Dermis blood vessel endothelial cell (primary cell): ENCODE measurements around the gene TXNDC9. TPM values are rescaled to one million over a fixed set of nuclear protein-coding genes. Genes with fewer than 3 reads are reported as not detected.
A peak's percentile ranks its signal among the peaks of the same experiment; 100 is the strongest.
"Not testable (repeated sequence)": the region's sequence is repeated elsewhere in the genome, so short reads cannot be mapped to it uniquely, and the experiment has no call there.

ENCODE experiments used
- DNase-seq: peaks from one replicate; pipeline ENCODE4 v3.0.0; 2010
- total RNA-seq: library from RNA; depleted of rRNA; stranded (reverse); fragments of >200 nt; gene quantifications from 2 replicates; pipeline ENCODE4 v1.2.3, GENCODE V29; 2014

TXNDC9 gene
- total RNA-seq, result 109 and 120 TPM in 2 replicates

DNA sequence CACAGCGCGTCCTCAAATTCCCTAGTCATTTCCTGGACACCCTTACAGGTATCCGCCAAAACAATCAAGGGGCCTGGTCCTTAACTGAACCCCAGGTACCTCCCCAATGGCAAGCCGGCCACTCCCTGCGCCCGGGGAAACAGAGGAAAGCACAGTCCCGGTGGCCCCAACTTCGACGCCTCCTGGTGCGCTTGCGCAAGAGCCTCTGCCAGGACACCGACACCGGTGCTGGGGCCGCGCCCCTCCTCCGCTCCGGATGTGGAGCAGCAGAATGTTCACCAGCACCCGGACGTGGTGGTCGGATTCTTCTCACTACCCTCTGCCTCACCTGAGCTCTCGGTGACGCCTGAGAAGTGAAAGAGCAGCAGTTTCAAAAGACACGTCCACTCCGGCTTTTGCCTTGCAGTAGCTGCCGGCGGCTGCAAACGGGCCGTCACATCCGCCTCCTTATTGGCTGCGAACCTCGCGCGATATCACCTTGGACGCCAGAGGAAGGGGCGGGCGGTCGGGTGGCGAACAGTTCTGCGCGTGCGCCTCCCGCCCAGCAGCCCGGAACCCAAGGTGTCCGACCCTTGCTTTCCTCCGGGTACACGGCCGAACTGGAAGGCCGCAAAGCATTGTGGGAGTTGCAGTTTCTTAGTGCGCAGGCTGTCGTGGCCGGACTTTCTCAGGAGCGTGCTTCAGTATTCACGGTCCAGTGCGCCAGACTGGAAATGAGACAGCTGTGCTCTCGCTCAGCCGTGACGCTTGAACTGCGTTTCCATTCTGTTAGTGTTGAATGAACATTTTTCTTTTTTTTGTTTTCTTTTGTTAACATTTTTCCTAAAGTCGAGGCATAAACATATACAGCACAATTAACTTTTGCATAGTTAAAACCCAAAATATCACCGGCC is at the start of gene TXNDC9:
TSS of gene TXNDC9 (minus strand) at position 423 of the 893 bp plus-strand sequence. CDS start 3,123 bp downstream, outside the sequence.
- peak; percentile 100 for DNase-seq

- no peak for DNase-seq
These were observed 46.0 kb upstream of the TXNDC9 start for GRCh38 chr2:99382143-99382542.

- no peak for DNase-seq
These were observed 44.4 kb upstream of the TXNDC9 start for GRCh38 chr2:99380376-99381010.

DNA sequence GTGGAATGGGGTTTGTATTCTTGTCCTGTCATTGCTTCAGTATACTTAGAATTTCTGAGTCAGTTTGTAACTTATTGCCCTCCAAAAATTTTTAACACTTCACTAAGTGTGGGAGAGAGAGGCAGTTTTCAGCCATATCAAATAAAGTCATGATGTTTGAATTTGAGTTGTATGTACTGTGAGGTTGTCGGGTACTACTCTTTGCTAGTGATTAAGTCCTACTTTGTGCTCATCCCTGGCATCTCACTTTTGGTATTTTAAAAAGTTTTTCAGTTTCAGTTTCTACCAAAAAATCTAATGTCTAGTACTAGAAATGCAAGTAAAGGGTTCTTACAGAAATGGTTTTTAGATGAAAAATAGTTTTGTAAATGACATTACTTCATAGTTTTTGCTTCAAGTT is 41.7 kb upstream of the TXNDC9 start:
- DNase-seq, result no peak

GRCh38 chr2:99376254-99376864 is 40.2 kb upstream of the TXNDC9 start:
- no peak for DNase-seq

DNA sequence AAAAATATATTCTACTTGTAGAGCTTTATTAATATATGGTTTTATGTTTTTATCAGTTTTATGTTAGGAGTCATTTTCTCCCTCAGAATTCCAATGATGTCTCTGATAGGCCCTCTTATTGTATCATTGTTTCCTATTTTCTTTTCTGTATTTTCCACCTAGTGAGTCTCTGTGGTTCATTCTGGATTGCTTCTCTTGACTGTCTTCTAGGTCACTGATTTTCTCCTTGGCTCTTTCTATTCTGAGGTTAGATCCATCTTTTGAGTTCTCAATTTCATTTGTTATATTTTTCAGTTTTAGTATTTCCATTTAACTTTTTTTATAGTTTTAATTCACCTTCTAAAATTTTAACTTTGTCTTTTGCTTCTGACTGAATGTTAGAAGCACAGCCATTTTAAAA is 38.6 kb upstream of the TXNDC9 start:
- no peak for DNase-seq

DNA sequence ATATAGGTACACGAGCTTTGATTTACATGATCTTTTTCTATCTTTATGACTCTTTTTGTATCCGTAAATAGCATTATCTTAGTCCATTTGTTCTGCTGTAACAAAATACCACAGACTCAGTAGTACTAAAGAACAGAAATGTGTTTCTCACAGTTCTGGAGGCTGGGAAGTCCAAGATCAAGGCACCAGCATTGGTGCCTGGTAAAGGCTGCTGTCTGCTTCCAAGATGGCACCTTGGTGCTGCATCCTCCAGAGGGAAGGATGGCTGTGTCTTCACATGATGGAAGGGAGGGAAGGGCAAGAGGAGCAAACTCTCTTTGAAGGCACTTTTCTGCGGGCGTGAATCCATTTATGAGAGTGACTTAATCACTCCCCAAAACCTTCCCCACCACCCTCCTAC is 37.0 kb upstream of the TXNDC9 start:
- DNase-seq, result no peak

- DNase-seq, result not testable (repeated sequence)
These were observed 32.7 kb upstream of the TXNDC9 start for GRCh38 chr2:99368854-99369253.

DNA sequence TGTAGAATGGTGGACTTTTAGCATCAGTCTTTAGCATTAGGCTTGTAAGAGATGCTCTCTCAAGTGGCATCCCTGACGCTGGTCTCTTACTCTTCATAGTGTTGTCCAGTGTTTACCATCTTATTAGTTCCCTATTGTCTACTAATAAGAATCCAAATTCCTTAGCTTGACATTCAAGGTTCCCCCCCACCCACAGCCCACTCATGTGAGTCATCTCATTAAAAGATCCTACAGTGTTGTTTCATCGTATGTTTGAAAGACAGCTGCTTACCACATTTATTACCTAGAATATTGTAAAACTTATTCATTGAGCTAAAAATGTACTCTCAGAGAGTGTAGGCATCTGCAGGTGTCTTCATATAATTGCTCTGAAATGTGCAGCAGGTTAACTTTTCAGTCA is 29.5 kb upstream of the TXNDC9 start:
- DNase-seq, result no peak

GRCh38 chr2:99356853-99357252 is 20.7 kb upstream of the TXNDC9 start:
- no peak for DNase-seq

DNA sequence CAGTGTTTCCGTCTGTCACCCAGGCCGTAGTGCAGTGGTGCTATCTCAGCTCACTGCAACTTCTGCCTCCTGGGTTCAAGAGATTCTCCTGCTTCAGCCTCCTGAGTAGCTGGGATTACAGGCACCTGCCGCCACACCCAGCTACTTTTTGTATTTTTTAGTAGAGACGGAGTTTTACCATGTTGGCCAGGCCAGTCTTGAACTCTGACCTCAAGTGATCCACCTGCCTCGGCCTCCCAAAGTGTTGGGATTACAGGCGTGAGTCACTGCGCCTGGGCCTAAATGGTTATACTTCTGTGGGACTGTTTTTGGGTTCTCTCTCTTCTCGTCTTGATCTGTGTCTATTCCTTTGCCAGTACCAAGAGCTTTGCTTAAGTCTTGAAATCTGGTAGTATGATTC is 18.7 kb upstream of the TXNDC9 start:
- not testable (repeated sequence) for DNase-seq

DNA sequence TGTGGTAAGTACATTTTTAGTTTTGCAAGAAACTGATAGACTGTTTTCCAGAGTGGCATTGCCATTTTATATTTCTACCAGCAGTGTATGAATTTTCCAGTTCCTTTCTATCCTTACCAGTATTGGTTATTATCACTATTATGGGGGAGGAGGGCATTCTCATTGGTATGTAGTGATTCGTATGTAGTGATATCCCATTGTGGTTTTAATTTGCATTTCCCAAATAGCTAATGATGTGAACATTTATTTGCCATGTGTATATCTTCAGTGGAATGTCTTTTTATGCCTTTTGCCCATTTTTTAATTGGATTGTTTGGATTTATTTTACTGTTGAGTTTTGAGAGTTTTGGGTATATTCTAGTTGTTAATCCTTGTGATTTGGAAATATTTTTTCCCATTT is 17.9 kb upstream of the TXNDC9 start:
- no peak for DNase-seq

DNA sequence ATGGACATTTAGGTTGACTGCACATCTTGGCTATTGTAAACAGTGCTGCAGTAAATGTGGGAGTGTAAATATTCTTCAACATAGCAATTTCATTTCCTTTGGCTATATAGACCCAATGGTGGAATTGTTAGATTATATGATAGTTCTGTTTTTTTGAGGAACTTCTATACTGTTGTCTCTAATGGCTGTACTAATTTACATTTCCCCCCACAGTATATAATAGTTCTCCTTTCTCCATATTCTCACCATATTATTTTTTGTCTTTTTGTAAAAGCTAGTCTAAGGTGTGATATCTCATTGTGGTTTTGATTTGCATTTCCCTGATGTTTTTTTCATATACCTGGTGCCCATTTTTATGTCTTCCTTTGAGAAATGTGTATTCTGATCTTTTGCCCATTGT is 14.1 kb upstream of the TXNDC9 start:
- DNase-seq, result no peak

GRCh38 chr2:99348173-99348572 is 12.0 kb upstream of the TXNDC9 start:
- no peak for DNase-seq

DNA sequence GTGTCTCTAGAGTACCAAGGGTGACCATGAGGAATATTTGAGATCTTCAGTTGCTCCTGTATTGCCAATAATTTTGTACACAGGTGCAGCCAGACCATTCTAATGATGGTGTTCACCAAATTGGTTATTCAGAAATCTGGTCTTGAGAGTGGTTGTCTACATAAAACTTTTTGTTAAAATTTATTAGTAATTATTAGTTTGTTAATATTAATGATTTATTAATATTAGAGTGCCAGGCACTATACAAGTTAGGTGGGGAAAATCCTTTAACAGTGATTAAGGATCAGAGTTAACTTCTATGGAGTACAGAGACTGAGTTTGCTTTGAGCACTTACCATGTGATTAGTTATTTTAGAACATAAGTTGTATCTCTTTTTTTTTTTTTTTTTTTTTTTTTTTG is 10.1 kb upstream of the TXNDC9 start:
- DNase-seq, result no peak

DNA sequence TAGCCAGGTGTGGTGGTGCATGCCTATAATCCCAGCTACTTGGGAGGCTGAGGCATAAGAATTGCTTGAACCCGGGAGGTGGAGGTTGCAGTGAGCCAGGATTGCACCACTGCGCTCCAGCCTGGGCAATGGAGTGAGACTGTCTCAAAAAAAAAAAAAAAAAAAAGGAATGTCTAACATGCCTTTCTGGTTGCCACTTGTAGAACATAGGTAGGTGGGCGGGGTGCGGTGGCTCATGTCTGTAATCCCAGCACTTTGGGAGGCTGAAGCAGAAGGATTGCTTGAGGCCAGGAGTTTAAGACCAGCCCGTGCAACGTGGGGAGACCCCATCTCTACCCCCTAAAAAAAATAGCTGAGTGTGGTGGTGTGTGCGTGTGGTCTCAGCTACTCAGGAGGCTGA is 9.3 kb upstream of the TXNDC9 start:
- DNase-seq, result not testable (repeated sequence)

- DNase-seq, result no peak
These were observed 6.4 kb upstream of the TXNDC9 start for GRCh38 chr2:99342536-99342935.

DNA sequence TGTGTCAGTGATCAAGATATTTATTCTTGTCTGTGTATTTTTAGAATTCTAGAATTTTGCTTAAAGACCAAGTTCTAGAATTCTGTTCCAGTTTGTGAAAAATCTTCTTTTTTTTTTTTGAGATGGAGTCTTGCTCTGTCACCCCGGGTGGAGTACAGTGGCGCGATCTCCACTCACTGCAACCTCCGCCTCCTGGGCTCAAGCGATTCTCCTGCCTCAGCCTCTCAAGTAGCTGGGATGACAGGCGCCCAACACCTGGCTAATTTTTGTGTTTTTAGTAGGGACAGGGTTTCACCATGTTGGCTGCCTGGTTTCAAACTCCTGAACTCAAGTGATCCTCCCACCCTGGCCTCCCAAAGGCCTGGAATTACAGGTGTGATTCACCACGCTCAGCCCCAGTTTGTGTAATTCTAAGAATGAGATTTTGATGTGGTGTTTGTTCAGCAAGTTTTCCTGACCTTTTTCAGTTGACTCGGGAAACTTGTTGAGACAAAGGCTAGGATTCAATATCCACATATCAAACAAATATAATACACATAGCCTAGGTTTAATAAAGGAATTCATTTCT is 4.6 kb upstream of the TXNDC9 start:
- DNase-seq, result no peak

DNA sequence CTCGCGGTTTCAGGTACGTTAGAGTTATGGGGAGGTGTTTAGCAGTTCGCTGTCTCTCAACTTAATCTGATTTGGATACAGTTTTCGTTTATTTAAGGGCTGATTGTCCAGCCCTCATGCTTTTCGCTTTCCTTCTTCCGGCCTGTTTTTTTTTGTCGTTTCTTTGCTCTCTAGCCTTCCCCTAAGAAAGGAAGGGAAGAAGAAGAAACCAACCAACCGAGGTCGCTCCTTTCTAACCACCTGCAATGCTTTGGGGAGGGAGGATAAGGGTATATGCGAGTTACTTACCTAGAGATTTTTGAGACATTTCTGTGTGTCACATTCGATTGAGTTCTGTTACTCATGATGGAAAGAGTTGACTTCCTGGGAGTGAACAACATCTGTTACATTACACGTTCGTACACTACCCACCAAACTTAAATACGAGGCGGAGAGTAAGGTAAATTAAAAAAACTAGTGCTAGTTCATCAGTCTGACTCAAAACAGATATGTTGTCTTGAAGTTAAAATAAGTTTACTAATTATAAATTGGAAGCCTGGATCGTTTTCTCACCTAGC is 2.0 kb upstream of the TXNDC9 start:
- DNase-seq, result peak; percentile 27

- peak; percentile 99 for DNase-seq
These were observed 1.2 kb upstream of the TXNDC9 start, which contains the start of gene EIF5B for GRCh38 chr2:99337113-99338028. Gene EIF5B, plus strand, starts transcription at chr2:99337389. Its CDS starts 166 bp downstream, at chr2:99337555.

- no peak for DNase-seq
These were observed 625 bp upstream of the TXNDC9 start for GRCh38 chr2:99336804-99337112.

DNA sequence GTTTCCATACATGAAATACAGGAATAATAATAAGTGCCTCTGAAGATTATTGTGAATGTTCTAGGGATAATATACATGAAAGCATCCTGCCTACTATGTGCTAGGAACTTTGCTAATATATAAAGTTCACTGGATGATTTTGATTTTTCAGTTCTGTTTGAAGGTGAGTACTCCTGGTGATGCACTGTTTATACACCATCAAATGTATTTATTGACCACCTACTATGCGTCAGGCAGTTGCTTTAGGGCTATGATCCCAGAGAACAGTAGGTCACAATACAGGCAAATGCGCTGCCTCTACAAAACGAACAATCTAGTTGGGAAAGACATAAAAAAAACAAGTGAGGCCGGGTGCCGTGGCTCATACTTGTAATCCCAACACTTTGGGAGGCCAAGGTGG is 10.7 kb downstream of the TXNDC9 start:
- DNase-seq, result no peak
